ENCODE measurements around the gene EPHB1. TPM values are rescaled to one million over a fixed set of nuclear protein-coding genes. Genes with fewer than 3 reads are reported as not detected.

EPHB1 gene
- polyA plus RNA-seq, 1 donor from 2014 or later = 18.7 TPM

DNA sequence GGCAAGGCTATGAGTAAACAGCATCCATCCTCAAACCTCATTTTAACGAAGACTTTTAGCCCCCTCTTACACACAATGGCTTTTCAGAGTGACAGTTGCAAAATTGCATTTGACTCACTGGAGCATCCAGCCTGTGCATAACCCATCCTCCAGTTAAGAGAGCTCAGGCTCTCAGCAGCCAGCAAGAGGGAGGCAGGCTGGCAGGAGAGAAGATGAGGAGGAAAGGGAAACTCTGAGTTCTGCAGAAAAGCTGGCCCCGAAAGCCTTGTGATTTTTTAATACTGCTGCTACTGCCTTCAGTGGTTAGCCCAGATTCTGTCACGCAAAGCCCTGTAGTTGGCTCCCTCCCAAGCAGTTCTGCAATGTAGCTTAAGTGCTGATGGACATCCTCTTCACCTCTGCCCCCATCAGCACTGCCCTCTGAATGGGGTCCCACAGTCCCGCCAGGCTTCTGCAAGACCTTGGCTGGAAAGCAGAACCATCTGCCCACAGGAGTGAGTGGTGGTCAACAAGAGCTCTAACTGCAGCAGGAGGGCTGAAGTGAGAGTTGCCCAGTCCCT, 371.3 kb downstream of the EPHB1 start:
- no peak overlapping the region for H3K27ac ChIP-seq (ENCODE audit: low read length)
- H3F3A ChIP-seq (ENCODE audit: insufficient read depth, low read length, poor library complexity, severe bottlenecking) = no peaks in the 10 kb centered on the region

DNA sequence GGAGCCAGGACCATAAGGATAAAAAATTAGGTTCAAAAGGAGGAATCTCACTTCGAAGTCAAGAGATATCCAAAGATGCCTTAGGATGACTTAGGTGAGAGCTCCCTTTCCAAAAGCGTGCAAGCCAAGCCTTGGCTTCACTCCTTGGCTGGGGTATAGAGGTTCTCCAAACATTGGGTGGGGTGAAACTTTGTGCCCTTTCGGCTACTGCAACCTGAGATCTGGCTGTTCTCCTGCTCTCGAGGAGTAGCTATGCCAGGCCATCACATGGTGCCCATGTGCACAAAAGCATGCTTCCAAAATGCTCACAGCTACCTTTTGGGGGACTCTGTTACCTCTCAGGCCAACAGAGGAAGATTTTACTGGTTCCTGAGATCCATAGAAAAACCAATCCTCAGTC, 373.8 kb downstream of the EPHB1 start:
- H2AFZ ChIP-seq (ENCODE audit: low read depth, low read length) = no peak overlapping the region
- H3K27me3 ChIP-seq (ENCODE audit: insufficient read depth, low read depth, low read length) = no peaks in the 10 kb centered on the region
- H4K20me1 ChIP-seq (ENCODE audit: insufficient read depth) = no peaks in the 10 kb centered on the region
- no peak overlapping the region for H3K4me3 ChIP-seq (ENCODE audit: low read length)
- TF ChIP-seq MXI1 (conservative IDR thresholded peaks at IDR 0.05; ENCODE audit: poor library complexity, severe bottlenecking) (no peak), POLR2AphosphoS5 (IDR thresholded peaks at IDR 0.05) (no peak), EP300 (conservative IDR thresholded peaks at IDR 0.05; ENCODE audit: poor library complexity, severe bottlenecking) (no peak), TAF1 (IDR thresholded peaks at IDR 0.05; ENCODE audit: low read depth) (no peak), EZH2 (IDR thresholded peaks at IDR 0.05; ENCODE audit: borderline replicate concordance, insufficient read depth, low read length, poor library complexity, severe bottlenecking) (no peak), SMC3 (conservative IDR thresholded peaks at IDR 0.05; ENCODE audit: poor library complexity) (no peak), RAD21 (conservative IDR thresholded peaks at IDR 0.05) (no peak)
- TF ChIP-seq, protein P1, sequence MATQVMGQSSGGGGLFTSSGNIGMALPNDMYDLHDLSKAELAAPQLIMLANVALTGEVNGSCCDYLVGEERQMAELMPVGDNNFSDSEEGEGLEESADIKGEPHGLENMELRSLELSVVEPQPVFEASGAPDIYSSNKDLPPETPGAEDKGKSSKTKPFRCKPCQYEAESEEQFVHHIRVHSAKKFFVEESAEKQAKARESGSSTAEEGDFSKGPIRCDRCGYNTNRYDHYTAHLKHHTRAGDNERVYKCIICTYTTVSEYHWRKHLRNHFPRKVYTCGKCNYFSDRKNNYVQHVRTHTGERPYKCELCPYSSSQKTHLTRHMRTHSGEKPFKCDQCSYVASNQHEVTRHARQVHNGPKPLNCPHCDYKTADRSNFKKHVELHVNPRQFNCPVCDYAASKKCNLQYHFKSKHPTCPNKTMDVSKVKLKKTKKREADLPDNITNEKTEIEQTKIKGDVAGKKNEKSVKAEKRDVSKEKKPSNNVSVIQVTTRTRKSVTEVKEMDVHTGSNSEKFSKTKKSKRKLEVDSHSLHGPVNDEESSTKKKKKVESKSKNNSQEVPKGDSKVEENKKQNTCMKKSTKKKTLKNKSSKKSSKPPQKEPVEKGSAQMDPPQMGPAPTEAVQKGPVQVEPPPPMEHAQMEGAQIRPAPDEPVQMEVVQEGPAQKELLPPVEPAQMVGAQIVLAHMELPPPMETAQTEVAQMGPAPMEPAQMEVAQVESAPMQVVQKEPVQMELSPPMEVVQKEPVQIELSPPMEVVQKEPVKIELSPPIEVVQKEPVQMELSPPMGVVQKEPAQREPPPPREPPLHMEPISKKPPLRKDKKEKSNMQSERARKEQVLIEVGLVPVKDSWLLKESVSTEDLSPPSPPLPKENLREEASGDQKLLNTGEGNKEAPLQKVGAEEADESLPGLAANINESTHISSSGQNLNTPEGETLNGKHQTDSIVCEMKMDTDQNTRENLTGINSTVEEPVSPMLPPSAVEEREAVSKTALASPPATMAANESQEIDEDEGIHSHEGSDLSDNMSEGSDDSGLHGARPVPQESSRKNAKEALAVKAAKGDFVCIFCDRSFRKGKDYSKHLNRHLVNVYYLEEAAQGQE (IDR thresholded peaks at IDR 0.05; ENCODE audit: borderline replicate concordance) = no peak
- no peaks in the 10 kb centered on the region for H3K79me2 ChIP-seq (replicated peaks; ENCODE audit: insufficient read depth, low read length)
- no peaks in the 10 kb centered on the region for H3F3A ChIP-seq (ENCODE audit: insufficient read depth, low read length, poor library complexity, severe bottlenecking)
- H3K9ac ChIP-seq (ENCODE audit: low read length) = no peak overlapping the region
- H3K4me2 ChIP-seq (ENCODE audit: low read length) = no peak overlapping the region
- H3K9me3 ChIP-seq (ENCODE audit: low read length) = no peaks in the 10 kb centered on the region
- H3K9me2 ChIP-seq (ENCODE audit: insufficient read depth, low read length) = no peaks in the 10 kb centered on the region
- H3K36me3 ChIP-seq (ENCODE audit: insufficient read depth, low read length) = peaks cover 4% of the 10 kb centered on the region
- no peak overlapping the region for H3K27ac ChIP-seq (ENCODE audit: low read length)

More for the DNA sequence above, 371.3 kb downstream of the EPHB1 start:
- H3K4me3 ChIP-seq (ENCODE audit: low read length) = no peak overlapping the region
- H3K27me3 ChIP-seq (ENCODE audit: insufficient read depth, low read depth, low read length) = no peaks in the 10 kb centered on the region
- H3K36me3 ChIP-seq (ENCODE audit: insufficient read depth, low read length) = peaks cover 4% of the 10 kb centered on the region
- H3K9ac ChIP-seq (ENCODE audit: low read length) = no peak overlapping the region
- no peaks in the 10 kb centered on the region for H4K20me1 ChIP-seq (ENCODE audit: insufficient read depth)
- H3K79me2 ChIP-seq (replicated peaks; ENCODE audit: insufficient read depth, low read length) = no peaks in the 10 kb centered on the region
- no peak overlapping the region for H3K4me2 ChIP-seq (ENCODE audit: low read length)
- H3K9me3 ChIP-seq (ENCODE audit: low read length) = no peaks in the 10 kb centered on the region
- H2AFZ ChIP-seq (ENCODE audit: low read depth, low read length) = no peak overlapping the region
- no peaks in the 10 kb centered on the region for H3K9me2 ChIP-seq (ENCODE audit: insufficient read depth, low read length)
- TF ChIP-seq RAD21 (conservative IDR thresholded peaks at IDR 0.05) = no peak
- no peak for TF ChIP-seq TAF1 (IDR thresholded peaks at IDR 0.05; ENCODE audit: low read depth)
- TF ChIP-seq POLR2AphosphoS5 (IDR thresholded peaks at IDR 0.05) = no peak
- TF ChIP-seq, protein P1 (IDR thresholded peaks at IDR 0.05; ENCODE audit: borderline replicate concordance) = no peak
- no peak for TF ChIP-seq MXI1 (conservative IDR thresholded peaks at IDR 0.05; ENCODE audit: poor library complexity, severe bottlenecking)
- TF ChIP-seq, protein P2, sequence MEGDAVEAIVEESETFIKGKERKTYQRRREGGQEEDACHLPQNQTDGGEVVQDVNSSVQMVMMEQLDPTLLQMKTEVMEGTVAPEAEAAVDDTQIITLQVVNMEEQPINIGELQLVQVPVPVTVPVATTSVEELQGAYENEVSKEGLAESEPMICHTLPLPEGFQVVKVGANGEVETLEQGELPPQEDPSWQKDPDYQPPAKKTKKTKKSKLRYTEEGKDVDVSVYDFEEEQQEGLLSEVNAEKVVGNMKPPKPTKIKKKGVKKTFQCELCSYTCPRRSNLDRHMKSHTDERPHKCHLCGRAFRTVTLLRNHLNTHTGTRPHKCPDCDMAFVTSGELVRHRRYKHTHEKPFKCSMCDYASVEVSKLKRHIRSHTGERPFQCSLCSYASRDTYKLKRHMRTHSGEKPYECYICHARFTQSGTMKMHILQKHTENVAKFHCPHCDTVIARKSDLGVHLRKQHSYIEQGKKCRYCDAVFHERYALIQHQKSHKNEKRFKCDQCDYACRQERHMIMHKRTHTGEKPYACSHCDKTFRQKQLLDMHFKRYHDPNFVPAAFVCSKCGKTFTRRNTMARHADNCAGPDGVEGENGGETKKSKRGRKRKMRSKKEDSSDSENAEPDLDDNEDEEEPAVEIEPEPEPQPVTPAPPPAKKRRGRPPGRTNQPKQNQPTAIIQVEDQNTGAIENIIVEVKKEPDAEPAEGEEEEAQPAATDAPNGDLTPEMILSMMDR (IDR thresholded peaks at IDR 0.05; ENCODE audit: poor library complexity, severe bottlenecking) = no peak
- TF ChIP-seq SMC3 (conservative IDR thresholded peaks at IDR 0.05; ENCODE audit: poor library complexity) = no peak
- TF ChIP-seq EP300 (conservative IDR thresholded peaks at IDR 0.05; ENCODE audit: poor library complexity, severe bottlenecking) = no peak
- TF ChIP-seq EZH2 (IDR thresholded peaks at IDR 0.05; ENCODE audit: borderline replicate concordance, insufficient read depth, low read length, poor library complexity, severe bottlenecking) = no peak
